Parathyroid adenoma (tissue), 2 donors: ENCODE data around the gene SUN5.

ENCODE experiments used
- H2AFZ ChIP-seq: fragments of 300-600 bp; sonication (generic); one replicate; pipeline ENCODE4 v1.7.0; 2017; ENCODE audit warnings: antibody characterized with exemption, mild to moderate bottlenecking
- H3K27ac ChIP-seq: fragments of 300-600 bp; sonication (generic); one replicate; pipeline ENCODE4 v1.7.0; 2017
- H3K27me3 ChIP-seq: fragments of 300-600 bp; sonication (generic); one replicate; pipeline ENCODE4 v1.7.0; 2017; ENCODE audit warnings: low read length; ENCODE audit not compliant: control insufficient read depth, insufficient read depth
- H3K36me3 ChIP-seq: fragments of 300-600 bp; sonication (generic); one replicate; pipeline ENCODE4 v1.7.0; 2017; ENCODE audit warnings: low read length; ENCODE audit not compliant: control insufficient read depth, insufficient read depth
- H3K4me1 ChIP-seq: fragments of 300-600 bp; sonication (generic); one replicate; pipeline ENCODE4 v1.7.0; 2017; ENCODE audit warnings: control low read depth
- H3K4me2 ChIP-seq: fragments of 300-600 bp; sonication (generic); one replicate; pipeline ENCODE4 v1.7.0; 2017; ENCODE audit warnings: low read length
- H3K4me3 ChIP-seq: fragments of 300-600 bp; sonication (generic); one replicate; pipeline ENCODE4 v1.7.0; 2017; ENCODE audit warnings: low read depth, low read length
- H3K79me2 ChIP-seq: fragments of 300-600 bp; sonication (generic); one replicate; pipeline ENCODE4 v1.7.0; 2017; ENCODE audit warnings: control low read depth
- H3K9ac ChIP-seq: fragments of 300-600 bp; sonication (generic); one replicate; pipeline ENCODE4 v1.7.0; 2017; ENCODE audit warnings: mild to moderate bottlenecking
- H3K9me3 ChIP-seq: fragments of 300-600 bp; sonication (generic); one replicate; pipeline ENCODE4 v1.7.0; 2017; ENCODE audit warnings: low read length; ENCODE audit not compliant: control insufficient read depth
- CTCF ChIP-seq: fragments of 300-600 bp; sonication (generic); IDR thresholded peaks from one replicate; pipeline ENCODE4 v1.7.0; 2017; ENCODE audit warnings: antibody characterized with exemption, mild to moderate bottlenecking
- donor health status: primary hyperparathyroidism.

Gene SUN5

GRCh38 chr20:32985596-32985995 is 18.6 kb downstream of the SUN5 start:
- no peak overlapping the region for H3K27ac ChIP-seq
- no peaks in the 10 kb centered on the region for H3K79me2 ChIP-seq

GRCh38 chr20:32984631-32985354 is 19.4 kb downstream of the SUN5 start:
- TF ChIP-seq CTCF = no peak
- no peak overlapping the region for H3K9ac ChIP-seq
- H3K4me1 ChIP-seq = no peaks in the 10 kb centered on the region
- H3K27ac ChIP-seq = no peak overlapping the region
- H3K9me3 ChIP-seq = no peaks in the 10 kb centered on the region
- H2AFZ ChIP-seq = no peak overlapping the region
- no peaks in the 10 kb centered on the region for H3K36me3 ChIP-seq
- no peaks in the 10 kb centered on the region for H3K27me3 ChIP-seq
- no peak overlapping the region for H3K4me3 ChIP-seq
- H3K4me2 ChIP-seq = no peak overlapping the region
- no peaks in the 10 kb centered on the region for H3K79me2 ChIP-seq

More at GRCh38 chr20:32985596-32985995, 18.6 kb downstream of the SUN5 start:
- Histone ChIP-seq H3K27me3 (no peaks in the 10 kb centered on the region), H3K4me1 (no peaks in the 10 kb centered on the region), H3K9me3 (no peaks in the 10 kb centered on the region), H3K36me3 (no peaks in the 10 kb centered on the region), H2AFZ (no peak overlapping the region), H3K4me3 (no peak overlapping the region), H3K9ac (no peak overlapping the region), H3K4me2 (no peak overlapping the region)
- TF ChIP-seq CTCF = no peak

DNA sequence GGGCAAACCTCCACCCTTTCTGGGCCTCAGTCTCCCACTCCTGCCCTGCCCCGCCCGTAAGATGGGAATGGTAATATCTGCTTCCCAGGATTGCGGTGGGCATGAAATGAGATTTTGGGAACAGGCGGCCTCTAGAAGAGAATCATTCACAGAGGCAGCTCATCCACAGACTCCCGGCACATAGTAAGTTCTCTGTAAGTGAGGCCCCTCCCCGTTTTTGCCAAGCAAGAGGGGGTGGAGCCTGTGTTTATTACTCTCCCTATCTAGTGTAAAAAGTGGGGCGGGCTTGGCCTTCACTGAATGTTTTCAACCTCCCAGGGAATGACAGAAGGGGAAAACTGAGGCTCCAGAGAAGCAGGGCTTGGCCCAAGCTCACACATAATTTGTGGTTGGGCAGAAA is 20.0 kb downstream of the SUN5 start:
- no peak overlapping the region for H3K4me2 ChIP-seq
- no peaks in the 10 kb centered on the region for H3K27me3 ChIP-seq
- TF ChIP-seq CTCF = no peak
- H3K4me1 ChIP-seq = no peaks in the 10 kb centered on the region
- H3K79me2 ChIP-seq = no peaks in the 10 kb centered on the region
- no peaks in the 10 kb centered on the region for H3K9me3 ChIP-seq
- H3K36me3 ChIP-seq = no peaks in the 10 kb centered on the region
- H3K9ac ChIP-seq = no peak overlapping the region
- H3K27ac ChIP-seq = no peak overlapping the region
- H2AFZ ChIP-seq = no peak overlapping the region
- H3K4me3 ChIP-seq = no peak overlapping the region

DNA sequence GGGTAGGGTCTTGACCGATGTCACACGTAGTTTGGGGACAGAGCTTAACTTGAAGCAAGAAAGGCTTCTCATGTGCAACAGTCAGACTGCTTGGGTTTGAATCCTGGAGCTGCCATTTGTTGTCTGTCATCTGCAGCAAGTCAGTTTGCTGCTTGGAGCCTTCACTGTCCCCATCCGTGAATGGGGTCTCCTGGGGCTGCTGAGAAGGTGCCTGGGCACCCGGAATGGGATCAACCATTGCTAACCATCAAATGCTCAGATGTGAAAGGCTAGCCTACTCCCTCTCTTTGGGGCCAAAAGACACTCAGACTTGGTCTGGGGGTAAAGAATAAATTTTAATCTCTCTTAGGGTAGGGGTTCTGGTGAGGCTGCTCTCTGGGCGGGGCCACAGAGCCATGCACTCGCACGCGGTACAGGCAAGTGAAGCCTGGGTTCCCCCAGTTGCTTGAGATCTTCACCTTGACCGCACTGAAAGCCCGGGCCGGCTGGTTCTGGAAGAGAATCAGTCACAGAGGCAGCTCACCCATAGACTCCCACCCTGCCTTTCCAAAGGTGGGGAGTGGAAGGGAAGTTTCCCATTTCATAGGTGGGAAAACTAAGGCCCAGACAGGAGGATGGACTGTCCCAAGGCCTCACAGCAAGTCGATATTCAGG is 20.6 kb downstream of the SUN5 start:
- Histone ChIP-seq H3K27ac (no peak overlapping the region), H3K9me3 (no peaks in the 10 kb centered on the region), H3K4me2 (no peak overlapping the region), H3K27me3 (no peaks in the 10 kb centered on the region), H3K79me2 (no peaks in the 10 kb centered on the region), H3K9ac (no peak overlapping the region), H3K4me1 (no peaks in the 10 kb centered on the region), H2AFZ (no peak overlapping the region), H3K36me3 (no peaks in the 10 kb centered on the region), H3K4me3 (no peak overlapping the region)
- no peak for TF ChIP-seq CTCF
